ENCODE data around the gene CGB8. TPM values are rescaled to one million over a fixed set of nuclear protein-coding genes. Genes with fewer than 3 reads are reported as not detected.

Gene CGB8
- total RNA-seq, 3 donors from 2014 or later (not counting 1 experiment from before 2014, with no cell fraction given), result not detected

DNA sequence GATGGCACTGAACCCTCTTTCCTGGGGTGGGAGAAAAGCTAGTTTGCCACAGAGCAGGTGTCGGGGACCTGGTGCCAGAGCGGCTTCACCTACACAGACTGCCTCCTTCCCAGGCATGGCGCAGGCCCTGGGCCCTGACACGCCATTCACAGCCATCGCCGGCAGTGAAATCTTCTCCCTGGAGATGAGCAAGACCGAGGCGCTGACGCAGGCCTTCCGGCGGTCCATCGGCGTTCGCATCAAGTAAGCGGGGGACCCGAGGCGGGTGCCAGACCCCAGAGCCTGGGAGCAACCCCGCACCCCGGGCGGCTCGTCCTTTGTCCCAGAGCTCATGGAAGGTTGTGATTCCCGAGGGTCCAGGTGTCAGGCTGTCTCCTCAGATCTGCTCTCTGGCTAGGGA, 42.0 kb downstream of the CGB8 start:
- H3K27ac Mint-ChIP-seq, result no peak overlapping the region
- H3K27me3 Mint-ChIP-seq (ENCODE audit: low read depth in 2 of 2), result no peaks in the 10 kb centered on the region
- intact Hi-C loops (cut with micrococcal nuclease), result no loop called here
- Histone ChIP-seq H3K27me3 (ENCODE audit: control insufficient read depth, insufficient read depth, low read length) (no peaks in the 10 kb centered on the region), H3K4me1 (ENCODE audit: control insufficient read depth, insufficient read depth, low read length) (no peaks in the 10 kb centered on the region), H3K27ac (ENCODE audit: low read length) (no peak overlapping the region), H3K36me3 (ENCODE audit: control insufficient read depth, insufficient read depth, low read length) (peaks cover 55% of the 10 kb centered on the region), H3K4me3 (ENCODE audit: low read length) (no peak overlapping the region), H3K9me3 (ENCODE audit: control insufficient read depth, insufficient read depth, low read length) (no peaks in the 10 kb centered on the region)
- no peak overlapping the region for H3K4me3 Mint-ChIP-seq
- no peak for TF ChIP-seq CTCF (IDR thresholded peaks at IDR 0.05)
- 98% methylated on average over 22 of the region's 22 CpGs for WGBS (ENCODE audit: insufficient coverage)
- DNase-seq (no peak), ATAC-seq (no peak)
- H3K4me1 Mint-ChIP-seq, result no peaks in the 10 kb centered on the region
- H3K36me3 Mint-ChIP-seq, result no peaks in the 10 kb centered on the region
- no peaks in the 10 kb centered on the region for H3K9me3 Mint-ChIP-seq

DNA sequence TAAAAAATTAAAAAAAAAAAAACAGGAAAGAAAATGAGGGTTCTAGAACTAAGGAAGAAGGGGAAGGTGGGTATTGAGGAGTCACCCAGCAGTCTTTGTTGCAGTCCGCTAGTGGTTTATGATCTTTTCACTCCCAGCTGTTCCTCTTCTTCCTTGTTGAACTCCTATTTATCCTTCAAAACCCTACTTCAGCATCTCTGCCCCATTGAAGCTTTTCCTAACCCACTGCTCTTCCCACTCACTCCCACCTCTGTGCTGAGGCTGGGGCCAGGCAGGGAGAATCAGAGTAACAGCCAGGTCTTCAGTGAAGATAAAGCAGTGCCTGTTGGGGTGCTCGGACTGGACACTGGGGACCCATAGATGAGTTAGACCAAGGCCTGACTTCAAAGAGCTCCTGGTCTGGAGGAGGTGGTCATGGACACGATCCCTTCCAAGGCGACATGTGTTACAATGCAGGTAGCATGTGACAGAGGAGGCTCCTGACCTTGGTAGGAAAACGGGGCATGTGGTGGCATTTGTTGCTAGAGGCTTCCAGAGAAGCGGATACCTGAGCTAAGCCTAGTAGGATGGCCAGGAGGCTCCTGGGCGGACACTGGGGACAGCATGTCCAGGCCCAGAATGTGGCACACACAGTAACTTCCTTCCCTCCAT, 43.8 kb downstream of the CGB8 start:
- Mint-ChIP-seq H3K36me3 (no peaks in the 10 kb centered on the region), H3K4me1 (no peaks in the 10 kb centered on the region), H3K4me3 (no peak overlapping the region), H3K9me3 (no peaks in the 10 kb centered on the region), H3K27me3 (ENCODE audit: low read depth in 2 of 2) (no peaks in the 10 kb centered on the region), H3K27ac (no peak overlapping the region)
- Histone ChIP-seq H3K36me3 (ENCODE audit: control insufficient read depth, insufficient read depth, low read length) (peaks cover 39% of the 10 kb centered on the region), H3K9me3 (ENCODE audit: control insufficient read depth, insufficient read depth, low read length) (no peaks in the 10 kb centered on the region), H3K27me3 (ENCODE audit: control insufficient read depth, insufficient read depth, low read length) (no peaks in the 10 kb centered on the region), H3K27ac (ENCODE audit: low read length) (no peak overlapping the region), H3K4me3 (ENCODE audit: low read length) (no peak overlapping the region), H3K4me1 (ENCODE audit: control insufficient read depth, insufficient read depth, low read length) (no peaks in the 10 kb centered on the region)
- DNase-seq (no peak), ATAC-seq (no peak)
- TF ChIP-seq CTCF (IDR thresholded peaks at IDR 0.05), result no peak
- intact Hi-C loops (cut with micrococcal nuclease), result no loop called here
- WGBS (ENCODE audit: insufficient coverage), result 96% methylated on average over 7 of the region's 7 CpGs

DNA sequence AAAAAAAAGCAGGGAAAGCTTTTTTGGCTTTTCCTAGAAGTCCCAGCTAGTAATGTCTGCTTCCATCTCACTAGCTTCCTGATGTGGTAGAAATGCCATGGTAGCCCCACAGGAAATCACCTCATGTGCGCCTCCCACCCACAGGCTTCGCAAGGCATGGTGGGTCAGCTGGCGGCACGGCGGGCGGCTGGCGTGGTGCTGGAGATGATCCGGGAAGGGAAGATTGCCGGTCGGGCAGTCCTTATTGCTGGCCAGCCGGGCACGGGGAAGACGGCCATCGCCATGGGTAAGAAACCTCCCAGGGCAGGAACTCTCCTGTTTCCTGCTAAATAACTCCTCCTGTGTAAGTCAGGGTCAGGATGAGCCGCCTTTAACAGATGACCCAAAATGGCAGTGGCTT, 44.8 kb downstream of the CGB8 start:
- Mint-ChIP-seq H3K27me3 (ENCODE audit: low read depth in 2 of 2) (no peaks in the 10 kb centered on the region), H3K36me3 (no peaks in the 10 kb centered on the region), H3K4me1 (no peaks in the 10 kb centered on the region), H3K9me3 (no peaks in the 10 kb centered on the region), H3K4me3 (no peak overlapping the region), H3K27ac (no peak overlapping the region)
- Histone ChIP-seq H3K27me3 (ENCODE audit: control insufficient read depth, insufficient read depth, low read length) (no peaks in the 10 kb centered on the region), H3K27ac (ENCODE audit: low read length) (no peak overlapping the region), H3K36me3 (ENCODE audit: control insufficient read depth, insufficient read depth, low read length) (peaks cover 30% of the 10 kb centered on the region), H3K4me3 (ENCODE audit: low read length) (no peak overlapping the region), H3K4me1 (ENCODE audit: control insufficient read depth, insufficient read depth, low read length) (no peaks in the 10 kb centered on the region), H3K9me3 (ENCODE audit: control insufficient read depth, insufficient read depth, low read length) (no peaks in the 10 kb centered on the region)
- TF ChIP-seq CTCF (IDR thresholded peaks at IDR 0.05), result no peak
- intact Hi-C loops (cut with micrococcal nuclease), result no loop called here
- ATAC-seq (no peak), DNase-seq (no peak)
- 96% methylated on average over 15 of the region's 15 CpGs for WGBS (ENCODE audit: insufficient coverage)

Data from natural killer cell (primary cell).